ENCODE measurements around the gene SORCS3.

The SORCS3 gene

DNA sequence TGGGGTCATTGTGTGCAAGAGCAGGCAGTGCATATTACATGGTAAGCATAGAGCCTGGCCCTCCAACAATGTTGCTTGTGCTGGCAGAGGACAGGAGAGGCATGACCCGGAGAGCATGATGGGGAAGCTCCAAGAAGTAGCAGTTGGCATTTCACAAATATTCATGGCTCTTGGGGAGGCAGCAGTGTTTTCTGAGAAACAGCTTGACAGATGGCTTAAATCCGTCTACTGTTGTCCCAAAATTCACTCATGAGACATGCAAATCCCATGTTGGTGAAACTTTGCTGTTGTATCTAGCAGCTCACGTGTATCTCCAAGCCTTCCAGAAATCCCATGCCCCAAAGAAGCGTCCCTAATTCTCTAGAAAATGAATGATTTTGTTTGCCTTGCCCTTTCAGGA is 487.0 kb downstream of the SORCS3 start:
- no peak for DNase-seq

DNA sequence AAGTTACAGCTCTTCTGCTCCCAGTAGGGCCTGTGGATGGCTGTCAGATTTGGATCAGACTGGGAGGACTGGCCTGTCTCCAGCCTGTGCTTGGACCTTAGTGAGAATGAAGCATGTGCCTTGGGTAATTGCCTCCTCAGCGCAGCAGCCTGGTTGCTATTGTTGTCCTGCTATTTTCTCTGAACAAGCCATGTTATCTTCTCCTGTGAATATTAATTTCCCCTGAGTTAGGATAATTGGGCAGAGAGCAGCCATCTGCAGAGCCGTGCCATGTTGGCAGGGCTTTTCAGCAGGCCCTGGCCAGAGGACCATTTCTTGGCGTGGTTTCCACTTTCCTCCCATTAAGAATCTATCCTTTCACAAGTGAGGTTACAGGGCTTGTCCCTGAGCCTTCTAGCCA is 497.3 kb downstream of the SORCS3 start:
- no peak for DNase-seq

DNA sequence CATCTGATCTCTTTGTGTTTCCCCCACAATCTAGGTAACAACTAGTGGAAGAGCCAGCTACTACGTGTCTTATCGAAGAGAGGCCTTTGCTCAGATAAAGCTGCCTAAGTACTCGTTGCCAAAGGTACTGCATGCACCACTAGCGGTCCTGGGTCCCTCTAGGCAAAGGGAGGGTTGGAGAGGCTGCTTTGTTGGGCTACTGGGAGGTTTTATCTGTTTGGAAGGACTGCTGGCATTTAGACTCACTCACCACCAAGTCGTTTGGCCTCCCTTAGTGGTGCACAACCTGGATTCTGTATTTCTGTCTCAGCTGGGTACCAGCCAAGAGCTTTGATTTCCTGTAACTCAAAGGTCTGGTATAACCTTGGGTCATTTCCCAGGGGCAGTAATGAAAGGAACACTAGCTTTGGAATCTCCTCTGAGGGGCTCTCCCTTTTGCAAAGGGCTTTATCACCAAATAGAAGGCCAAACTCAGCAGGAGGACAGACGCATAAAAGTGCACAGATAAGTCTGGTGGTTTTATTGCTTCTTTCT is 498.3 kb downstream of the SORCS3 start:
- DNase-seq: no peak

- DNase-seq: no peak
Measured at GRCh38 chr10:105140600-105140999, 499.5 kb downstream of the SORCS3 start.

- DNase-seq: no peak
Measured at GRCh38 chr10:105145711-105146110, 504.6 kb downstream of the SORCS3 start.

DNA sequence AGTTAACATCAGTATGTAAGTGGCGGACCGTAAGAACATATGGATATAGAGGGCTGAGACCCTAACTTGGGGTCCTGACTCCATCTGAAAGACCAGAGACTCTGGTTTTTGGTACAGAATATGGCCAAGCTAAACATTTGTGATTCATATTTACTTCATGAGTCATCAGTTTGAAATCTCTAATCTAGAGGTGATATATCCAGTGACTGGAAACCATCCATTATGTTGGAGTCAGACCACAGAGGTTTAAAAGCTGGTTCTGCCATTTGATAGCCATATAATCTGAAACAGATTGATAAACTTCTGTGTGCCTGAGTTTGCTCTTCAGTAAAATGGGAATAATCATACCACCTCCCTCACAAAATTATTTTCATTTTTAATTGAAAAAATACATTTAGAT is 505.3 kb downstream of the SORCS3 start:
- no peak for DNase-seq

- no peak for DNase-seq
Measured at GRCh38 chr10:105148456-105148855, 507.4 kb downstream of the SORCS3 start.

DNA sequence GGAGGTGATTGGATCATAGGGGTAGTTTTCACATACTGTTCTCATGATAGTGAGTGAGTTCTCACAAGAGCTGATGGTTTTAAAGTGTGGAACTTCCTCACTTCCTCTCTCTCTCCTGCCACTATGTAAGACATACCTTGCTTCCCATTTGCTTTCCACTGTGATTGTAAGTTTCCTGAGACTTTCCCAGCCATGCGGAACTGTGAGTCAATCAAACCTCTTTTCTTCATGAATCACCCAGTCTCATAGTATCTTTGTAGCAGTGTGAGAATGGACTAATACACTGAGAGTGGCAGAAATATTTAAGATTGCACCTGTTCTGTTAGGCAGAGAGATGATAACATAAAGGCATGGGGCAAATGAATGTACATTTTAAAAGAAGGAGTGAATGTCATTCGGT is 507.8 kb downstream of the SORCS3 start:
- DNase-seq: no peak

GRCh38 chr10:105149371-105149891 is 508.3 kb downstream of the SORCS3 start:
- no peak for DNase-seq

- no peak for DNase-seq
Measured at GRCh38 chr10:105150259-105150880, 509.3 kb downstream of the SORCS3 start.

GRCh38 chr10:105154736-105155135 is 513.6 kb downstream of the SORCS3 start:
- DNase-seq: no peak

DNA sequence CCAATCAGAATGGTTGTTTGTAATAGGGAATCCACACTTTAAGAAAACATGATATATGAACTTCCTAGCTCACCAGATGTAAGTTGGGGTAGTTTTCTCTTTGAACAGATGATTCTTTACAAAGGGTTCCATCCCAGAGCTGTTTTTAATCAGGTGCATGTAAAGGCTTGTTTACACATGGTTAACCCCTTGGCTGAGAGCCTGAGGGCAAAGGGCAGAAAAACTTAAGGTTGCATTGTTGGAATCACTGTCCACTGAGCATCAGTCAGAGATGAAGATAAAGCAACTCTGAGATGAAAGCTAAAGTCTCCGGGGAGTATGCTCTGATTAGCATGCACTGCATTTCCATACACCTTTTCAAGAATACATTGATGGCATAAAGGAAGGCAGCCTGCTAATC is 518.2 kb downstream of the SORCS3 start:
- no peak for DNase-seq

DNA sequence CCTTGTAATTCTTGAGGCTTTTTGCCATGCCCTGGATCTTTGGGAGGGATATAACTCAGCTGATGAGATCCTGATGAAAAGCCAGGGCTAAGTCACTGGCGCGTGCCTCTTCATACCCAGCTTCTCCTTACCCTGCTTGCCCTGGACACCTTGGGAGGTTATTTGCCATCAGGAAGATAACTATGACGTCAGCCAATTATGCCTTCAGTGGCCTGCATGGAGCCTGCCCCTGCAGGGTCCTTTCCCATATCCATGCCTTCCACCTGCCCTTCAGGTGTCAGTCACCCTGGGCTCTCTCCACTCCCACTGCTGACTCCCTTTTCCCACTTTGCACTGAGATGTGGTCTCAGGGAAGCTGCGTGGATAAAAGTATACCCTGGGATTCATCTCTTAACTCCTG is 520.1 kb downstream of the SORCS3 start:
- DNase-seq: no peak

- no peak for DNase-seq
Measured at GRCh38 chr10:105161767-105162166, 520.7 kb downstream of the SORCS3 start.

- DNase-seq: no peak
Measured at GRCh38 chr10:105170521-105170920, 529.4 kb downstream of the SORCS3 start.

- DNase-seq: no peak
Measured at GRCh38 chr10:105171945-105172344, 530.9 kb downstream of the SORCS3 start.

- no peak for DNase-seq
Measured at GRCh38 chr10:105181626-105182025, 540.5 kb downstream of the SORCS3 start.

DNA sequence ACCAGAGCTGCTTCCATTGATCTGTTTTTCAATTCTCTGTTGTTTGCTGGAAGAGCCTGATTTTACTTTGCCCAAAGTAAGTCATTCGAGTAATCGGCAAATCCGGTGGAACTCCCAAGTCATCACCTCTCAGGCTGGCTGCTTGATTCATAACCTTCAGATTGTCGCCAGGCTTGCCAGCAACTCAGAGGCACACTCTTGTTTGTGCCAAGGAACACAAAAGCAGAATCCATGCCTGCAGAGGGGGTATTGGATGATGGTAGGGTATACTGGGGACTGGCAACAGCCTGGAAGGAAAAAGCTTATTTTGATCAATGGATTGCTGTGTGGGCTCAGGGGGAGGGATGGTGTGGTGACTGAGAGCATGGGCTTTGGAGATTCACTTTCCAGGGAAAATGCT is 542.4 kb downstream of the SORCS3 start:
- no peak for DNase-seq

GRCh38 chr10:105185161-105185560 is 544.1 kb downstream of the SORCS3 start:
- DNase-seq: no peak

GRCh38 chr10:105187243-105187642 is 546.2 kb downstream of the SORCS3 start:
- no peak for DNase-seq

GRCh38 chr10:105188737-105189462 is 547.8 kb downstream of the SORCS3 start:
- DNase-seq: no peak

DNA sequence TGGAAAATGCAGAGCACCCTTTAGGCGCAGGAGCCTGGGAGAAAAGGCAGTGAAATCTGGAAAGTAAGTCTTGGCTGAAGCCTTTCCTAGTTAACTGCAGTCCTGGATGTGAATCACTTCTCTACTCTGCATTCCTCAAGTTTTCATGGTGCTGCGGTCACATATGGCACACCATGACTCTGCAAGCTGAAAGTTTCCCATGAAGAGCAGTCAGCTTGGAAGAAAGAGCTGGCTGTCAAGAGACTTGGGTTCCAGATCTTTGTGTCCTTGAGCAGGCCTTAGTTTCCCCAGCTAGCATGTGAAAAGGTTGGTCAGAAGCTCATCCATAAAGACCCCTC is 548.3 kb downstream of the SORCS3 start:
- no peak for DNase-seq

DNA sequence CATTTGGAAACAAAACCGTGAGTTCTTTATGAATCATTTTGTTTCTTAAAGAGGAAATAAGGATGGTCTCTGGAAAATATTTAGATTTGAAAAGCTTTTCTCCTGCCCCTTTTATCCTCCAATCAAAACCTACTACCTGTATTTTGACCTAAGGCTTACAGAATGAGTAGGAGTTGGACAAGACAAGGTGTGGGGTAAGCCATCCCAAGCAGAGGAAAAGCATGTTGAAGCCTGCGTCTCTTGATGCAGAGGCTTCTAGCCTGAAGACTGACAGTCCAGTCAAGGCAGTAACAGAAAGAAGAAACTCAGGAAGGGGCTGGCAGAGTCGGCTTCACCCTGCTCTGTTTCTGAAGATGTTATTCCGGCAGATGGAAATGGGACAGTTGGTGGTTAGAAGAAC is 551.1 kb downstream of the SORCS3 start:
- DNase-seq: no peak

GRCh38 chr10:105192861-105193260 is 551.8 kb downstream of the SORCS3 start:
- no peak for DNase-seq

- DNase-seq: no peak
Measured at GRCh38 chr10:105195831-105196230, 554.7 kb downstream of the SORCS3 start.
